Spleen (tissue), 11 donors: ENCODE measurements around the gene TSPOAP1. TPM values are rescaled to one million over a fixed set of nuclear protein-coding genes. Genes with fewer than 3 reads are reported as not detected.

ENCODE experiments used
- DNase-seq: peaks from one replicate; pipeline ENCODE4 v3.0.0-alpha.2; 2020
- H3K27ac ChIP-seq, 8 donors: fragments of 200-600 bp; sonication (generic) in 7 of 8; 1 replicate in 4 of 8; 2 replicates in 4 of 8; pipeline versions ENCODE4 v1.5.0 to v1.8.0; 2016 to 2021; ENCODE audit warnings: inconsistent platforms in 4 of 8, mild to moderate bottlenecking in 4 of 8, moderate library complexity in 1 of 8
- H3K27me3 ChIP-seq, 7 donors: fragments of 200-600 bp; sonication (generic) in 6 of 7; replicated peaks in 1 of 7; 1 replicate in 4 of 7; 2 replicates in 3 of 7; pipeline versions ENCODE4 v1.5.0 to v1.8.0; 2016 to 2021; ENCODE audit warnings: inconsistent platforms in 3 of 7, mild to moderate bottlenecking in 1 of 7
- H3K36me3 ChIP-seq, 6 donors: fragments of 200-600 bp; sonication (generic) in 5 of 6; 1 replicate in 4 of 6; 2 replicates in 2 of 6; pipeline versions ENCODE4 v1.5.0 to v1.8.0; 2016 to 2021; ENCODE audit warnings: inconsistent platforms in 2 of 6
- H3K4me1 ChIP-seq, 6 donors: fragments of 200-600 bp; sonication (generic) in 5 of 6; 1 replicate in 3 of 6; 2 replicates in 3 of 6; pipeline versions ENCODE4 v1.5.0 to v1.8.0; 2016 to 2021; ENCODE audit warnings: inconsistent platforms in 3 of 6
- H3K4me3 ChIP-seq, 8 donors: fragments of 200-600 bp; sonication (generic) in 7 of 8; 1 replicate in 4 of 8; 2 replicates in 4 of 8; pipeline versions ENCODE4 v1.5.0 to v1.8.0; 2016 to 2021; ENCODE audit warnings: inconsistent platforms in 4 of 8, mild to moderate bottlenecking in 4 of 8, moderate library complexity in 2 of 8
- H3K9me3 ChIP-seq, 8 donors: fragments of 200-600 bp; sonication (generic) in 7 of 8; 1 replicate in 4 of 8; 2 replicates in 4 of 8; pipeline versions ENCODE4 v1.5.0 to v1.8.0; 2016 to 2021; ENCODE audit warnings: inconsistent platforms in 4 of 8
- CTCF ChIP-seq, 11 experiments: fragments of 200-600 bp in 7 of 11; fragments of 450-650 bp in 4 of 11; sonication (generic) in 4 of 11; IDR thresholded peaks in 8 of 11; conservative IDR thresholded peaks in 3 of 11; 1 replicate in 7 of 11; 2 replicates in 4 of 11; pipeline versions ENCODE4 v1.4.0 to v1.8.0; 2016 to 2021; ENCODE audit warnings: antibody characterized with exemption in 11 of 11, inconsistent platforms in 4 of 11, mild to moderate bottlenecking in 1 of 11
- POLR2A ChIP-seq, 3 donors: fragments of 450-650 bp; IDR thresholded peaks; one replicate each; pipeline ENCODE4 v1.5.1; 2017; ENCODE audit warnings: antibody characterized with exemption in 3 of 3, mild to moderate bottlenecking in 1 of 3
- POLR2AphosphoS5 ChIP-seq, 3 donors: sonication (generic); formaldehyde crosslinking; IDR thresholded peaks; one replicate each; pipeline ENCODE4 v1.5.1; 2017; ENCODE audit warnings: antibody characterized with exemption in 3 of 3
- WGBS, 5 donors: extraction: QIAGEN DNeasy Blood & Tissue Kit in 3 of 5; methylation state at CpG; one replicate each; pipeline versions ENCODE4 v1.1.5 to v1.1.7; 2013 to 2018; 5-methylcytosine and 5-hydroxymethylcytosine counted together
- intact Hi-C: fragments of 100-400 bp; cut with DNase I; formaldehyde crosslinking; loops from one replicate; pipeline ENCODE4 v1.15.0; 2023; ENCODE audit warnings: low total_unique reads
- polyA plus RNA-seq, 3 donors: library from polyadenylated mRNA; stranded (reverse); fragments of 200-250 nt; gene quantifications; one replicate each; pipeline ENCODE4 v1.2.1, GENCODE V29; 2013
- total RNA-seq, 7 donors: library from RNA; depleted of rRNA in 3 of 7; stranded (reverse); fragments of >200 nt in 3 of 7; fragmentation: NEBNext Ultra II Directional in 4 of 7; extraction: Animal tissue kit (Norgen Biotek cat#: 25700) in 4 of 7; gene quantifications; one replicate each; pipeline versions ENCODE4 v1.1.0 to v1.2.1, GENCODE V29; 2016 to 2021
- donor health status: healthy with polysubstance abuse.
- donor health status: DM: no; HTN: no; CAD: no; lungs with moderate emphysema.
- donor health status: DM: no; HTN: no; CAD: no.
- donor health status: Bipolar disorder and iron deficiency.
- donor health status: healthy.
- donor health status: DM: no; HTN: no; CAD: no.
- donor health status: DM: yes; HTN: yes; CAD: no.

Gene TSPOAP1
- total and polyA plus RNA-seq, 10 donors: 11.5 to 31.8 (median 18.6) TPM

GRCh38 chr17:58339755-58340404 is 11.3 kb upstream of the TSPOAP1 start:
- H3K4me1 ChIP-seq: peaks cover 58 to 100% (median 99%) of the 10 kb centered on the region in 6 donors
- H3K4me3 ChIP-seq: peak overlapping the region; percentile 19 to 100 (median 70)
- DNase-seq: peak; percentile 51
- peaks cover 0 to 19% (median 4%) of the 10 kb centered on the region in 6 donors for H3K36me3 ChIP-seq
- peak overlapping the region; percentile 97 to 100 (median 99) for H3K27ac ChIP-seq
- no peaks in the 10 kb centered on the region for H3K9me3 ChIP-seq
- no peaks in the 10 kb centered on the region for H3K27me3 ChIP-seq
- no peak for TF ChIP-seq POLR2AphosphoS5 (IDR thresholded peaks at IDR 0.05)
- TF ChIP-seq POLR2A (IDR thresholded peaks at IDR 0.05): no peak
- TF ChIP-seq CTCF (IDR thresholded peaks at IDR 0.05 in 8 of 11, conservative IDR thresholded peaks at IDR 0.05 in 3 of 11): no peak
- intact Hi-C loops: no loop called here
- 60 to 70% (median 64%) methylated on average over 6 of the region's 6 CpGs for WGBS, 5 donors

- Histone ChIP-seq H3K4me1 (peaks cover 59 to 100% (median 99%) of the 10 kb centered on the region in 6 donors), H3K27ac (peak overlapping the region; percentile 97 to 100 (median 99)), H3K27me3 (no peaks in the 10 kb centered on the region), H3K9me3 (no peaks in the 10 kb centered on the region), H3K4me3 (peak overlapping the region; percentile 19 to 100 (median 70)), H3K36me3 (peaks cover 0 to 13% (median 0%) of the 10 kb centered on the region in 6 donors)
- intact Hi-C loops: no loop called here
- TF ChIP-seq POLR2A (IDR thresholded peaks at IDR 0.05) (no peak), POLR2AphosphoS5 (IDR thresholded peaks at IDR 0.05) (peak; percentile 72 to 84 (median 83)), CTCF (IDR thresholded peaks at IDR 0.05 in 8 of 11, conservative IDR thresholded peaks at IDR 0.05 in 3 of 11) (no peak)
- peak; percentile 93 for DNase-seq
- WGBS, 5 donors: 3 to 18% (median 14%) methylated on average over 10 of the region's 10 CpGs
Measured at GRCh38 chr17:58338841-58339754, 10.5 kb upstream of the TSPOAP1 start.

DNA sequence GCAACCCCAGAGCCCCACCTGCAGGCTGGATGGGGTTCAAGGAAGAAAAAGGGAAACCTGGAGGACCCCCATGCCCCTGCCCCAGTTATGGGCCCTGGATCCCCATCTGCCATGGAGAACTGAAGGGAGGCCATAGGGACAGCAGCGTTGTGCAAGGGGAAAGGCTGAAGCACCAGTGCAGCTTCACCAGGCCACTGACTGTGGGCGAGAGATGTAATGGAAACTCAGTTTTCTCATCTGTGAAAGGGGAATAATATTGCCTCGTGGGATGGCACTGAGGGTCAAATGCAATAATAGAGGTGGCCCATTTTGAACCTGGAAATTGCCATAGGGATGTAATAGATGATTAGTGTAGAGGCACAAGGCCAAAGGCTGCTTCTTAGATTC is 9.9 kb upstream of the TSPOAP1 start:
- TF ChIP-seq POLR2A (IDR thresholded peaks at IDR 0.05) (no peak), POLR2AphosphoS5 (IDR thresholded peaks at IDR 0.05) (no peak), CTCF (IDR thresholded peaks at IDR 0.05 in 8 of 11, conservative IDR thresholded peaks at IDR 0.05 in 3 of 11) (no peak)
- 27 to 41% (median 38%) methylated on average over 3 of the region's 3 CpGs for WGBS, 5 donors
- peaks cover 53 to 100% (median 99%) of the 10 kb centered on the region in 6 donors for H3K4me1 ChIP-seq
- no peak for DNase-seq
- H3K27me3 ChIP-seq: no peaks in the 10 kb centered on the region
- H3K27ac ChIP-seq: peak overlapping the region; percentile 97 to 100 (median 99)
- no peaks in the 10 kb centered on the region for H3K9me3 ChIP-seq
- peaks cover 0 to 6% (median 0%) of the 10 kb centered on the region in 6 donors for H3K36me3 ChIP-seq
- intact Hi-C loops: no loop called here
- peak overlapping the region; percentile 12 to 100 (median 70) for H3K4me3 ChIP-seq
